Left lung (tissue), 10 donors: ENCODE data around the gene MAP10. TPM values are rescaled to one million over a fixed set of nuclear protein-coding genes. Genes with fewer than 3 reads are reported as not detected.

ENCODE experiments used
- ATAC-seq: fragments of 200-7000 bp; cut with Tn5 transposase; one replicate; pipeline ENCODE4 v1.9.1; 2020; ENCODE audit warnings: moderate library complexity
- DNase-seq, 4 donors: peaks; one replicate each; pipeline ENCODE4 v3.0.0-alpha.2; 2013 to 2020
- H3K27ac ChIP-seq, 2 donors: fragments of 200-600 bp; sonication (generic) in 1 of 2; one replicate each; pipeline versions ENCODE4 v1.5.0 to v1.8.0; 2020 to 2021
- H3K27me3 ChIP-seq, 2 donors: fragments of 200-600 bp; sonication (generic) in 1 of 2; one replicate each; pipeline versions ENCODE4 v1.5.0 to v1.8.0; 2020 to 2021
- H3K36me3 ChIP-seq, 2 donors: fragments of 200-600 bp; sonication (generic) in 1 of 2; one replicate each; pipeline versions ENCODE4 v1.5.0 to v1.8.0; 2020 to 2021
- H3K4me1 ChIP-seq, 2 donors: fragments of 200-600 bp; one replicate each; pipeline ENCODE4 v1.8.0; 2021
- H3K4me3 ChIP-seq, 2 donors: fragments of 200-600 bp; sonication (generic) in 1 of 2; one replicate each; pipeline versions ENCODE4 v1.5.0 to v1.8.0; 2020 to 2021; ENCODE audit warnings: mild to moderate bottlenecking in 1 of 2
- H3K9me3 ChIP-seq, 2 donors: fragments of 200-600 bp; sonication (generic) in 1 of 2; one replicate each; pipeline versions ENCODE4 v1.5.0 to v1.8.0; 2020 to 2021
- CTCF ChIP-seq, 2 donors: fragments of 200-600 bp; sonication (generic) in 1 of 2; IDR thresholded peaks; one replicate each; pipeline versions ENCODE4 v1.5.0 to v1.8.0; 2021; ENCODE audit warnings: antibody characterized with exemption in 2 of 2
- intact Hi-C, 2 donors: fragments of 100-400 bp; cut with DNase I; formaldehyde crosslinking; loops; one replicate each; pipeline versions ENCODE4 v1.11.2 to v1.14.2; 2022
- polyA plus RNA-seq, 6 donors: library from polyadenylated mRNA; unstranded; fragments of 120-200 nt; gene quantifications; one replicate each; pipeline ENCODE4 v1.2.1, GENCODE V29; 2013; ENCODE audit not compliant: insufficient read length in 6 of 6
- total RNA-seq, 2 donors: library from RNA; stranded (reverse); fragmentation: NEBNext Ultra II Directional; extraction: Animal tissue kit (Norgen Biotek cat#: 25700); gene quantifications; one replicate each; pipeline ENCODE4 v1.2.1, GENCODE V29; 2021
- donor health status: DM: no; HTN: yes; CAD: no.
- donor health status: DM: no; HTN: no; CAD: no.

The MAP10 gene
- total and polyA plus RNA-seq, 8 donors: 2.4 to 7.0 (median 6.0) TPM

GRCh38 chr1:232788235-232788872, 16.9 kb upstream of the MAP10 start:
- no peaks in the 10 kb centered on the region for H3K27me3 ChIP-seq
- ATAC-seq (no peak), DNase-seq (no peak)
- no peak for TF ChIP-seq CTCF (IDR thresholded peaks at IDR 0.05)
- no peak overlapping the region for H3K4me3 ChIP-seq
- intact Hi-C loops: no loop called here
- H3K27ac ChIP-seq: no peak overlapping the region
- no peaks in the 10 kb centered on the region for H3K4me1 ChIP-seq
- H3K9me3 ChIP-seq: no peaks in the 10 kb centered on the region
- H3K36me3 ChIP-seq: no peaks in the 10 kb centered on the region

DNA sequence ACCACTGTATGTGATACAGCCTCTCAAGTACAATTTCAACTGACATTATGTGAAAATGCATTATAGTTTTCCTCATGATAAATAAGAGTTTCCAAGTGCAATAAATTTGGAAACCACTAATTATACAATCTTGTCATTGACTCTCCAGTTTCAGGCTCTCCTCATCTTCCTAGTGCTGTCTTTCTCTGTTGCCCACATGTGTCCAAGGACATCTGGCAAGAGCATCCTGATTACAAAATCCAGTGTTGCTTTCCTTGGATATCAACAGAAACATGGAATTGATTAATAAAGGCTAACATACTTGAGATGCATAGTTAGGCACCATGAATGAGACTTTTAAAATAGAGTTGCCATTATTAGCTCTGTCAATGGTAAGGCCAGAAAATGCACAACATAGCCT, 15.6 kb upstream of the MAP10 start:
- intact Hi-C loops: no loop called here
- H3K36me3 ChIP-seq: no peaks in the 10 kb centered on the region
- H3K9me3 ChIP-seq: no peaks in the 10 kb centered on the region
- no peak overlapping the region for H3K27ac ChIP-seq
- no peak overlapping the region for H3K4me3 ChIP-seq
- no peaks in the 10 kb centered on the region for H3K4me1 ChIP-seq
- H3K27me3 ChIP-seq: no peaks in the 10 kb centered on the region
- no peak for TF ChIP-seq CTCF (IDR thresholded peaks at IDR 0.05)
- DNase-seq (no peak), ATAC-seq (no peak)

DNA sequence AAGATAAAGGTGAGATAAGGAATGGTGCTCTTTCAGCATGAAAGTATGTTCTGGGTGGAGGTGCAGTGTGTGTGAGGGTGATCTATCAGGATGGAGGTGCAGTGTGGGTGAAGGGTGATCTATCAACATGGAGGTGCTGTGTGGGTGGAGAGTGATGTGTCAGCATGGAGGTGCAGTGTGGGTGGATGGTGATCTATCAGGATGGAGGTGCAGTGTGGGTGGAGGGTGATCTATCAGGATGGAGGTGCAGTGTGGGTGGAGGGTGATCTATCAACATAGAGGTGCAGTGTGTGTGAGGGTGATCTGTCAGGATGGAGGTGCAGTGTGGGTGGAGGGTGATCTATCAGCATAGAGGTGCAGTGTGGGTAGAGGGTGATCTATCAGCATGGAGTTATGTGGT, 12.3 kb upstream of the MAP10 start:
- Histone ChIP-seq H3K4me1 (no peaks in the 10 kb centered on the region), H3K36me3 (no peaks in the 10 kb centered on the region), H3K4me3 (no peak overlapping the region), H3K27ac (no peak overlapping the region), H3K27me3 (no peaks in the 10 kb centered on the region), H3K9me3 (no peaks in the 10 kb centered on the region)
- no peak for TF ChIP-seq CTCF (IDR thresholded peaks at IDR 0.05)
- intact Hi-C loops: no loop called here
- ATAC-seq (no peak), DNase-seq (no peak)

DNA sequence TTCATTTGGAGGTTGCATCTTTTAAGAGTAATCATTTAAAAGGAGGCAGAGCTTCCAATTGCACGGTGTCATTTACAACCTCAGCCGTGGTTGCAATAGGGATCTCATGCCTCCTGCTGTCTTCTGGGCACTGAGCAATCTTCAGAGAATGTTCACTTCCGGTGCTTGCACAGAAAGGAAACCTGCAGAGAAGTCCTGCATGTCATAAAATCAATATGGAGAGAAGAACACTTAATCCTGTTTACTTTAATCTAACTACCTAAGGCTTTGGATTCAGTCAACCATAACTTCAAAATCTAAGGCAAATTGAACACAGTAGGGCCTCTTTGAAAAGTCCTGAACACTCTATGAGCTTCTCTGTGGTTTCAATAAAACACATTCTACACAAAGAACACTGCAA, 11.3 kb upstream of the MAP10 start:
- DNase-seq (no peak), ATAC-seq (peak; percentile 32)
- no peak for TF ChIP-seq CTCF (IDR thresholded peaks at IDR 0.05)
- intact Hi-C loops: no loop called here
- Histone ChIP-seq H3K9me3 (no peaks in the 10 kb centered on the region), H3K4me3 (no peak overlapping the region), H3K36me3 (no peaks in the 10 kb centered on the region), H3K27ac (no peak overlapping the region), H3K27me3 (no peaks in the 10 kb centered on the region), H3K4me1 (no peaks in the 10 kb centered on the region)

- no peaks in the 10 kb centered on the region for H3K9me3 ChIP-seq
- no peak for TF ChIP-seq CTCF (IDR thresholded peaks at IDR 0.05)
- no peaks in the 10 kb centered on the region for H3K4me1 ChIP-seq
- no peak overlapping the region for H3K27ac ChIP-seq
- no peaks in the 10 kb centered on the region for H3K27me3 ChIP-seq
- DNase-seq (peak in 1 of 4 donors; percentile 23), ATAC-seq (no peak)
- intact Hi-C loops: no loop called here
- H3K36me3 ChIP-seq: no peaks in the 10 kb centered on the region
- H3K4me3 ChIP-seq: no peak overlapping the region
Measured at GRCh38 chr1:232795497-232796053, 9.6 kb upstream of the MAP10 start.
